HEK293 (cell line): ENCODE measurements around the gene TSR1.

Experiments
- CTCF ChIA-PET: fragments of 350-600 bp; formaldehyde crosslinking; extraction: SDS; loops from one replicate; lab custom pipeline; 2021; ENCODE audit warnings: antibody characterized with exemption; lab: Yijun Ruan, JAX
- POLR2A ChIA-PET: fragments of 300-600 bp; formaldehyde crosslinking; extraction: SDS; loops from one replicate; lab custom pipeline; 2020; ENCODE audit warnings: antibody characterized with exemption, inconsistent platforms; lab: Yijun Ruan, JAX
- H3K27ac ChIP-seq: fragments of 200-500 bp; sonication (Bioruptor generic); 2 replicates; pipeline ENCODE4 v1.5.1; 2014; ENCODE audit warnings: low read depth, low read length, control low read depth, inconsistent platforms; ENCODE audit errors: extremely low read depth
- H3K36me3 ChIP-seq, 2 experiments: fragments of 200-500 bp in 1 of 2; sonication (Bioruptor generic) in 1 of 2; 1 replicate in 1 of 2; 2 replicates in 1 of 2; pipeline ENCODE4 v1.5.1; 2014 to 2017; ENCODE audit warnings: inconsistent platforms in 2 of 2, low read length in 2 of 2; ENCODE audit not compliant: control insufficient read depth in 2 of 2, insufficient read depth in 1 of 2
- H3K4me1 ChIP-seq: fragments of 200-500 bp; sonication (Bioruptor generic); 2 replicates; pipeline ENCODE4 v1.5.1; 2014; ENCODE audit warnings: mild to moderate bottlenecking, low read length, inconsistent platforms; ENCODE audit not compliant: control insufficient read depth, insufficient read depth
- H3K4me3 ChIP-seq: 2 replicates; pipeline ENCODE4 v1.5.1; 2011; ENCODE audit warnings: low read depth, mild to moderate bottlenecking, control low read depth, low read length, moderate library complexity
- H3K9me3 ChIP-seq: fragments of 200-500 bp; sonication (Bioruptor generic); 2 replicates; pipeline ENCODE4 v1.5.1; 2014; ENCODE audit warnings: low read depth, low read length, inconsistent platforms; ENCODE audit not compliant: control insufficient read depth, insufficient read depth
- KLF10 ChIP-seq: fragments of 450-650 bp; IDR thresholded peaks from 2 replicates; pipeline ENCODE4 v1.5.1; 2018; ENCODE audit warnings: missing biosample characterization, mild to moderate bottlenecking, missing genetic modification characterization
- KLF8 ChIP-seq: fragments of 450-650 bp; formaldehyde crosslinking; IDR thresholded peaks from 2 replicates; pipeline ENCODE4 v1.5.1; 2016; ENCODE audit warnings: missing biosample characterization, missing genetic modification characterization
- PRDM10 ChIP-seq: fragments of 450-650 bp; formaldehyde crosslinking; IDR thresholded peaks from 2 replicates; pipeline ENCODE4 v1.5.1; 2016; ENCODE audit warnings: missing biosample characterization, missing genetic modification characterization
- REST ChIP-seq: fragments of 450-650 bp; formaldehyde crosslinking; IDR thresholded peaks from 2 replicates; pipeline ENCODE4 v1.5.1; 2016; ENCODE audit warnings: missing biosample characterization, missing genetic modification characterization
- ZNF133 ChIP-seq: fragments of 450-650 bp; formaldehyde crosslinking; IDR thresholded peaks from 2 replicates; pipeline ENCODE4 v1.5.1; 2016; ENCODE audit warnings: missing biosample characterization, missing genetic modification characterization
- ZNF174 ChIP-seq: fragments of 450-650 bp; formaldehyde crosslinking; IDR thresholded peaks from 2 replicates; pipeline ENCODE4 v1.5.0; 2017; ENCODE audit warnings: missing biosample characterization, mild to moderate bottlenecking, missing genetic modification characterization
- ZNF18 ChIP-seq: fragments of 450-650 bp; formaldehyde crosslinking; IDR thresholded peaks from 2 replicates; pipeline ENCODE4 v1.5.1; 2016; ENCODE audit warnings: missing biosample characterization, missing genetic modification characterization
- ZNF324 ChIP-seq: fragments of 450-650 bp; formaldehyde crosslinking; IDR thresholded peaks from 2 replicates; pipeline ENCODE4 v1.5.1; 2016; ENCODE audit warnings: missing biosample characterization, missing genetic modification characterization
- ZNF362 ChIP-seq: fragments of 450-650 bp; formaldehyde crosslinking; IDR thresholded peaks from 2 replicates; pipeline ENCODE4 v1.5.1; 2016; ENCODE audit warnings: missing biosample characterization, missing genetic modification characterization
- ZNF391 ChIP-seq: fragments of 450-650 bp; formaldehyde crosslinking; IDR thresholded peaks from 2 replicates; pipeline ENCODE4 v1.5.1; 2016; ENCODE audit warnings: low read depth, missing biosample characterization, missing genetic modification characterization, borderline replicate concordance
- ZNF398 ChIP-seq: fragments of 450-650 bp; formaldehyde crosslinking; IDR thresholded peaks from 2 replicates; pipeline ENCODE4 v1.5.1; 2017; ENCODE audit warnings: missing biosample characterization, missing genetic modification characterization
- ZNF600 ChIP-seq: fragments of 450-650 bp; formaldehyde crosslinking; IDR thresholded peaks from 2 replicates; pipeline ENCODE4 v1.5.1; 2016; ENCODE audit warnings: missing biosample characterization, missing genetic modification characterization
- ZNF677 ChIP-seq: fragments of 450-650 bp; IDR thresholded peaks from 2 replicates; pipeline ENCODE4 v1.5.0; 2018; ENCODE audit warnings: missing biosample characterization, mild to moderate bottlenecking, missing genetic modification characterization, moderate library complexity
- ZNF768 ChIP-seq: fragments of 450-650 bp; formaldehyde crosslinking; IDR thresholded peaks from 2 replicates; pipeline ENCODE4 v1.5.1; 2018; ENCODE audit warnings: missing biosample characterization, mild to moderate bottlenecking, missing genetic modification characterization

Gene TSR1

GRCh38 chr17:2282297-2282873 is 53.9 kb downstream of the TSR1 start (continued):
- peak; percentile 81 for TF ChIP-seq PRDM10 (tag by site-specific recombination)
- TF ChIP-seq ZNF768 (tag by site-specific recombination), result no peak
- peak; percentile 20; the same call in 1 of the 2 replicates for TF ChIP-seq ZNF324
- TF ChIP-seq, all 188 proteins: peak for 17

- Histone ChIP-seq H3K4me3 (no peak overlapping the region), H3K4me1 (no peaks in the 10 kb centered on the region), H3K27ac (no peak overlapping the region), H3K9me3 (no peaks in the 10 kb centered on the region), H3K36me3 (peaks cover 74 to 81% of the 10 kb centered on the region in 2 experiments)
- ChIA-PET POLR2A (no interaction called here), CTCF (interaction anchor here (0.6 to 3.9 kb wide), 5 partner anchors 17 to 225 kb away, joined by 3 to 19 read pairs (median 3); partner anchors contain the start of gene HIC1)
- TF ChIP-seq KLF10 (no peak), ZNF677 (tag by site-specific recombination) (no peak), REST (tag by site-specific recombination) (no peak), ZNF600 (tag by site-specific recombination) (no peak), ZNF391 (no peak), ZNF133 (tag by site-specific recombination) (no peak), ZNF362 (tag by site-specific recombination) (no peak), ZNF18 (tag by site-specific recombination) (no peak), KLF8 (tag by site-specific recombination) (no peak), ZNF398 (tag by site-specific recombination) (no peak), ZNF174 (tag by site-specific recombination) (no peak)
These were observed 56.5 kb downstream of the TSR1 start for GRCh38 chr17:2279707-2280106.
